Measurements from ENCODE around the gene ZNF438.

Gene ZNF438

DNA sequence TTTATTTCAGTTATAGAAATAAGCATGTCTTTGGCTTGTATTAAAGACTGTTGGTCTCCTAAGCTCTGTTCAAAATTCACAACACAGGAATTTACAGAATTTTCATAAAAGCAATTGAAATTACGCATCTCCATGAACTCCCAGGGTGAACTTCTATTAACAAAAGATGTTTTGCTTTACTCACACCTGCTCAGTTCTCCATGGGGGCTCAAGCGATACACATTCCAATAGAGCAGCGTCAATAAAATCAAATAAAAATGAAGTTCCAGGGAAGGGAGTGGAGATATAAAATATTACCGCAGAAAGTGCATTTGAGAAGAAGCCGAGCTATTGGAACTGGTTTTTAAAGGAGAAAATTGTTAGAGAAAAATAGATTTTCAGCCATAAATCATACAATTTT lies 41.5 kb upstream of the ZNF438 start:
- DNase-seq (ENCODE audit: low read depth): no peak
- no peak overlapping the region for H3K4me3 ChIP-seq (ENCODE audit: low read length)
- no peak for TF ChIP-seq CTCF (conservative IDR thresholded peaks at IDR 0.05; ENCODE audit: low read depth, low read length)

DNA sequence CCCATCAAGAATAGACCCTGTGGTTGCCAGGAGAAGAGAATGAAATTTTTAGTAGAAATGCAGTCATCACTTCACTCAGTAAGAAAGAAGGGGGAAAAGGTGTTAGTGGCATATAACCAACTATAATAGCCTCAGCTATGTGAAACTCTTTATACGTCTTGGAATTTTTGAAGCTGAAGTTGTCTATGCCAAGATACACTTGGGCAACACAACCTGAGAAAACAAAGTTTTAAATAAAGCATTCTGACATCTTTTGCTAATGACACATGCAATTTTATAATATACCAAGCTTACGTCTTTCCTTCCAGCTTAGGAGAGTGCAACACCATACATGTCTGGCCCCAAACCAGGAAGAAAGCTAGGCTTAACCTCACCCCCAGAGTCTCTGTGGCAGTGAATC lies 40.8 kb upstream of the ZNF438 start:
- no peak for TF ChIP-seq CTCF (conservative IDR thresholded peaks at IDR 0.05; ENCODE audit: low read depth, low read length)
- DNase-seq (ENCODE audit: low read depth): no peak
- H3K4me3 ChIP-seq (ENCODE audit: low read length): no peak overlapping the region

- no peak overlapping the region for H3K4me3 ChIP-seq (ENCODE audit: low read length)
- no peak for TF ChIP-seq CTCF (conservative IDR thresholded peaks at IDR 0.05; ENCODE audit: low read depth, low read length)
- no peak for DNase-seq (ENCODE audit: low read depth)
Observed at GRCh38 chr10:31071232-31072005, 39.8 kb upstream of the ZNF438 start.

DNA sequence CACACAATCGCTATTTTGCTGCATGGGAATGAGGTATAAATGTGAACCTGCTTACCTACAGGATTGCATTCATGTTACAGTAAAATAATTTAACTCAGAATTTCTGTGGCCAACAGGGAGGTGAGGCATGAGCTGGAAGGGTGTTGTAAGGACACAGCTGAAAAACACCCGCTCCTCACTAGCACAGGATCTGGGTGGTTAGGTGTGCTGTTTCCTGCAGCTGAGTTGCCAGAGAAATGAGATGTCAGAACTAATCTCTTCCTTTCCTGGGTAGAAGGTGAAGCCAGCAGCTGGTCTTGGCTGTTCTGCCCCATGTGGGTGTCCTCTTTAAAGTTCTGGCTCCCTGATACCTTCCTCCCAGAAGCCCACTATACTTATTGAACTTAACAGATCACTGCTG lies 39.0 kb upstream of the ZNF438 start:
- H3K4me3 ChIP-seq (ENCODE audit: low read length): no peak overlapping the region
- DNase-seq (ENCODE audit: low read depth): no peak
- no peak for TF ChIP-seq CTCF (conservative IDR thresholded peaks at IDR 0.05; ENCODE audit: low read depth, low read length)

DNA sequence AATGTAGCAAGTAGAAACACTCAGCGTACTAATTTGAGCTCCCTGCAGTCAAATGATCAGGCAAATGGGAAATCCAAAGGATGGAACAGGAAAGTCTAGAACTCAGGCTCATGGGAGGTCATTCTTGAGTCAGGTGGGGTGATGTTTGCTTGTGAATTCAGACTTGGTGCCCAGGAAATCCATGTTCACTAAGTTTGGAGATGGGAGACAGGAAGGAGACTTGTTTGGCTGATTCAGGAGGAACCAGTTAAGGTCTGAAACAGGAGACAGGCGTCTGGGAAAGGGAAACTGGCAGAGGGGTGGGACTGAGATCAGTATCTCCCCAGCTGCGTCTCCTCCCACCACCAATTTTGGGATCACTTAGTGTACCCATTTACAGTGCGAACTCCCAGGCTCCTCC lies 38.4 kb upstream of the ZNF438 start:
- DNase-seq (ENCODE audit: low read depth): no peak
- no peak overlapping the region for H3K4me3 ChIP-seq (ENCODE audit: low read length)
- TF ChIP-seq CTCF (conservative IDR thresholded peaks at IDR 0.05; ENCODE audit: low read depth, low read length): no peak

DNA sequence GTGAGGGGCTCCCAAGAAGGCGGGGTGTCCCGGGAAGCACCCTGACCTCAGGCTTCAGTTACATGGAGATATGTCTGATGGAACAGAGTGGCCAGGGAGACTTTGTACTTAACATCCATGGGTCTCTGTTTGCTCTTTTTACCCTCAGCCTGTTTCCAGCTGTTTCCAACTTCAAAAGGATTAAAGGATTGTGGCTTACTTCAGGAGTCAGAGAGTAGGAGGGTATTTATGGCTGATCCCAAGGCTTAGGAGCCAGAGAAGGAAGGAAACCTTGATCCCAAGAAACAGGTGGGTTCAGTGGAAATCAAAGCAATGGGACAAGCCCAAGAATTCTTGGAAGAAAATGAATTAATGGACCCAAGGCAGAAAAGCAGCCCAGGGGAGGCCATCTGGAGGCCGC lies 37.7 kb upstream of the ZNF438 start:
- no peak overlapping the region for H3K4me3 ChIP-seq (ENCODE audit: low read length)
- no peak for TF ChIP-seq CTCF (conservative IDR thresholded peaks at IDR 0.05; ENCODE audit: low read depth, low read length)
- DNase-seq (ENCODE audit: low read depth): no peak

GRCh38 chr10:31064348-31064747 lies 32.7 kb upstream of the ZNF438 start:
- DNase-seq (ENCODE audit: low read depth): no peak
- H3K4me3 ChIP-seq (ENCODE audit: low read length): no peak overlapping the region
- TF ChIP-seq CTCF (conservative IDR thresholded peaks at IDR 0.05; ENCODE audit: low read depth, low read length): no peak
